Mammary epithelial cell (primary cell): ENCODE results near the gene TNF.

ENCODE experiments used
- EZH2 ChIP-seq: IDR thresholded peaks from 2 replicates; pipeline ENCODE4 v1.6.1; 2012; ENCODE audit warnings: low read length, inconsistent platforms, borderline replicate concordance
- TF ChIP-seq, protein P1 (sequence below), 2 donors: IDR thresholded peaks in 1 of 2; conservative IDR thresholded peaks in 1 of 2; 2 replicates each; pipeline ENCODE4 v1.5.1; 2011 to 2012; ENCODE audit warnings: inconsistent platforms in 2 of 2, low read length in 2 of 2, mild to moderate bottlenecking in 2 of 2, control low read depth in 1 of 2, low read depth in 1 of 2; ENCODE audit not compliant: insufficient read depth in 1 of 2; ENCODE audit errors: extremely low read depth in 1 of 2

DNA sequence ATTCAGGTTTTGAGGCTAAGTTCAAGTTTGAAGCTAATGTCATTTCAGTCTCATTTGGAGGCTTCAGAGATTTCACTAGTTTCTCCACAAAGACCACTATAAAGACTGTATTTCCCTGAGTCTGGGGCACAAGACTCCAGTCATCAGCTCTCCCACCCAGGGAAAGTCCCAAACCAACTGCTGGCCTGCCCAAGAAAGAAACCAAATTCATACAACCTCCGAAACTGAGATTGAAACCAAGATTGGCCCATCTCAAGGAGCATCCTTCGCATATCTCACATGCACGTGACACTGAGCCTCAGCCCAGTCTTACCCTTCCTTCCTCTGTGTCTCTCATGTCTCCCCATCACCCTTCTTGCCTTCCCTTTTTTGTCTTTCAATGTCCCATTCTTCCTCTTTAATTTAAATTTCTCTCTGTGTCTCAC, 6.8 kb upstream of the TNF start:
- TF ChIP-seq, protein P1, sequence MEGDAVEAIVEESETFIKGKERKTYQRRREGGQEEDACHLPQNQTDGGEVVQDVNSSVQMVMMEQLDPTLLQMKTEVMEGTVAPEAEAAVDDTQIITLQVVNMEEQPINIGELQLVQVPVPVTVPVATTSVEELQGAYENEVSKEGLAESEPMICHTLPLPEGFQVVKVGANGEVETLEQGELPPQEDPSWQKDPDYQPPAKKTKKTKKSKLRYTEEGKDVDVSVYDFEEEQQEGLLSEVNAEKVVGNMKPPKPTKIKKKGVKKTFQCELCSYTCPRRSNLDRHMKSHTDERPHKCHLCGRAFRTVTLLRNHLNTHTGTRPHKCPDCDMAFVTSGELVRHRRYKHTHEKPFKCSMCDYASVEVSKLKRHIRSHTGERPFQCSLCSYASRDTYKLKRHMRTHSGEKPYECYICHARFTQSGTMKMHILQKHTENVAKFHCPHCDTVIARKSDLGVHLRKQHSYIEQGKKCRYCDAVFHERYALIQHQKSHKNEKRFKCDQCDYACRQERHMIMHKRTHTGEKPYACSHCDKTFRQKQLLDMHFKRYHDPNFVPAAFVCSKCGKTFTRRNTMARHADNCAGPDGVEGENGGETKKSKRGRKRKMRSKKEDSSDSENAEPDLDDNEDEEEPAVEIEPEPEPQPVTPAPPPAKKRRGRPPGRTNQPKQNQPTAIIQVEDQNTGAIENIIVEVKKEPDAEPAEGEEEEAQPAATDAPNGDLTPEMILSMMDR (conservative IDR thresholded peaks at IDR 0.05 in 1 of 2, IDR thresholded peaks at IDR 0.05 in 1 of 2; ENCODE audit: extremely low read depth in 1 of 2, insufficient read depth in 1 of 2, low read depth in 1 of 2, low read length in 2 of 2), result no peak
- no peak for TF ChIP-seq EZH2
